Skin of body (tissue), 2 donors: Measurements from ENCODE around the gene CKAP2L. TPM values are rescaled to one million over a fixed set of nuclear protein-coding genes. Genes with fewer than 3 reads are reported as not detected.
"Not testable (repeated sequence)": the region's sequence is repeated elsewhere in the genome, so short reads cannot be mapped to it uniquely, and the experiment has no call there.

Source experiments
- DNase-seq: peaks from one replicate; lab custom pipeline; 2025; lab: John Stamatoyannopoulos, UW
- total RNA-seq: library from RNA; depleted of rRNA; stranded (reverse); fragments of >200 nt; gene quantifications from one replicate; pipeline ENCODE4 v1.2.3, GENCODE V29; 2014

The CKAP2L gene
- total RNA-seq, 1 donor from 2014 or later = 6.0 TPM

GRCh38 chr2:112712903-112713584 is 51.4 kb downstream of the CKAP2L start:
- no peak for DNase-seq

DNA sequence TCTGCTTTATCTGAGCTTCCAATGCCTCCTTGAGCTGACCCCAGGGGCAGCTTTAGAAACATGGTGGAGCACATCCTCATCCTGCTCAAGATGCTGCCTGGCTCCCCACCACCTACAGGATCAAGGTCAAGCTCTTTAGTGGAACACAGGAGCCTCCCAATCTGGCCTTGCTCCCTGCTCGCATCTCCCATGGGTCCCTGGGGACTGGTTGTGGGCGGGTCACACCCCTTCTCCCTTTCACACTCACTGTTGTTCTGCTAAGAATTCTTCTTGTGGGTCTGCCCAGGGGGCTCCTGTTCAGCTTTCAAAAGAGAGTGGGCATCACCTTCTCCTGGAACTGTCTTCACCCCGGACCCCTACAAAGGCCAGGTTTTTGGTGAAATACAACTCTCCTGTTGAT is 51.9 kb downstream of the CKAP2L start:
- no peak for DNase-seq

- DNase-seq = no peak
These were observed 53.3 kb downstream of the CKAP2L start for GRCh38 chr2:112710956-112711750.

DNA sequence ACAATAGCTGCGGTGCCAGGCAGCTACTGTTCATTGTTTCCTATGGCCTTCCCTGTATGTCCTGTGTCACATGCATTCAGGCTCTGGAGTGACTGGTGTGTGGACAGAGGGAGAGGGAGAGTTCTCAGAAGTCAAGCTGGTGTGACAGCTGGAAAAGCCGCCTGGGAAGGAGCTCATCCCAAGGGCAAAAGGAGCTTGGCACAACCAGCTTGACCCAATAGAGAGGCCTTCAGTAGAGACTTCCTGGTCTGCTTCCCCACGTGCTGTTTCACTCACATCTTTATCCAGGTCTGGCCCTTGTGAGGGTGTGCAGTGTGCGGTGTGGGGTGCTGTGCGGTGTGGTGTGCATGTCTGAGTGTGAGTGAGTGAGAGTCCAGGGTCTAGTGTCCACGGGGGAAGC is 54.7 kb downstream of the CKAP2L start:
- no peak for DNase-seq

GRCh38 chr2:112708968-112709367 is 55.4 kb downstream of the CKAP2L start:
- DNase-seq = no peak

GRCh38 chr2:112706947-112707346 is 57.5 kb downstream of the CKAP2L start:
- not testable (repeated sequence) for DNase-seq

DNA sequence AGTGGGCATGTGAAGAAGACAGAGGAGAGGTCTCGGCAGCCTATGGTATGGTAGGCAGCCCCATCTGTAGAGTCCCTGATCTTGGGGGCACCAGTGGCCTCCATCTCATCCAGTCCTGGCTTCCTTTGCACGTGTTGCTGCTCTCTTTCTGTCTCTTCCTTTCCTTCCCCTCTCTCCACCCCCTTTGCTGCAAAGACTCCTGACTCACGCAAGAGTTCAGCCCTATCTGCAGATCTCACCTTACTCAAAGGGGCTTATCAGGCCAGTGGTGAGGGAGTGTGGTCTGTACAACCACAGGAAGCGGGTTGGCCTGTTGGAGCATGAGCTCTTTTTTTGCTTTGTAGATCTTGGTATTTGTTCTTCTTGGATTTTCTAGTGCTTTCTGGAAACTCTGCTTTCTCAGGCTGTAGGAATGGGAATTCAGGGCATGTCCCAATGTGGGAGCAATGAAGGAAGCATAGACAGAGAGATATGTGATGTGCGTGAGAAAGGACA is 58.2 kb downstream of the CKAP2L start:
- DNase-seq = no peak

DNA sequence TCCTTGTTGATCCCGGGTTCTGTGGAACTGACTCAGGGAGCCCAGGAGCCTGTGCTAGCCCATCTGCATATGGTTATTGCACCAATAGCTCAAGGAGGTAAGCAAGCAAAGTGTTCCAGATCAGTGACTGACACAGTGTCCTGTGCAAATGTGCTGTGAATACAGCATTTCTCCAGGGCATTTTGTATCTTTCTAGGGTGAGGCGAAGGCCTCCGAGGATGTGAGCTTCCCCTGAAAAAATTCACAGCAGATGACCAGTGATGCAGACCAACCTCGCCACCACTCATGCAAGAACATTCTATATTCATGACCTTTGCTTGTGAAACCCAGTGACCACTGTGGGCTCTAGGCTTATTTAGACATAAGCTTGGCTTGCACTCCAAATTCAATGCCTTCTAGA is 58.8 kb downstream of the CKAP2L start:
- no peak for DNase-seq

GRCh38 chr2:112703684-112704083 is 60.7 kb downstream of the CKAP2L start:
- DNase-seq = no peak

DNA sequence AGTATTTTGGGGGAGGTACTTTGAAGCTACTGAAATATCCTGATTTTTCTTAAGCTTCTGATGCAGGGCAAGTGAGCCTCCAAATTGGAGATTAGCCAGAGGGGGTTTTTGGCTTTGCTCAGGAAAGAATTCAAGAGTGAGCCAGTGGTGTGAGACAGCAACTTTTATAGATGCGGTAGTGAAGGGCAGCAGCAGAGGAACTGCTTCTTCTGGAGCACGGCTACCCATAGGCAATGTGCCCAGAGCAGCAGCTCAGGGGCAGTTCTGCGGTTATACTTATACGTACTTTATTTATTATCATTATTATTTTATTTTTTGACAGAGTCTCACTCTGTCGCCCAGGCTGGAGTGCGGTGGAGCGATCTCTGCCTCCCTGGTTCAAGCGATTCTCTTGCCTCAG is 63.4 kb downstream of the CKAP2L start:
- DNase-seq = no peak

DNA sequence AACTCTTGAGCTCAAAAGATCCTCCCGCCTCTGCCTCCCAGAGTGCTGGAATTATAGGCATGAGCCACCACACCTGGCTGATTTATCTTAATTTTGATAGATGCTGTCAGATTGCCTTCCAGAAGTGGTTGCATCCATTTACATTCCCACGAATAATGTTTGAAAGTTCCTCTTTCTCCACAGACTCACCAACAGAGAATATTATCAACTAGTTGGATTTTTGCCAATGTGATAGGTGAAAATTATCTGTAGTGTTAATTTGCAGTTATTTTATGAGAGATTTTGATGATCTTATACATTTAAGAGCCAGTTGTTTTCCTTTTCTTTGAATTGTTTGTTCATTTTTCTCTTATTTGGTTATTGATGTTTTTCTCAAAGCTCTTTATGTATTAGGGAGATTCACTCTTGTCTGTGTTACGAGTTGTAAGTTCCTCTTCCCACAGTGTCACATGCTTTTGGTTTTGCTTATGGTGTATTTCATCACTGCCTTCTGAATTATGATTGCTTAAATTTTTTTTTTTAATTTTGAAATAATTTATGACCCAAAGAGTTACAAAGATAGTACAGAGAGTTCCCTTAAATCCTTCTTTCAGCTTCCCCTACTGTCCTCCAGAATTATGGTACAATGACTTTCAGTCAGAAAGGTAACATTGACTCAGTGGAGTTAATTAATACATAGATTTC is 64.3 kb downstream of the CKAP2L start:
- no peak for DNase-seq

DNA sequence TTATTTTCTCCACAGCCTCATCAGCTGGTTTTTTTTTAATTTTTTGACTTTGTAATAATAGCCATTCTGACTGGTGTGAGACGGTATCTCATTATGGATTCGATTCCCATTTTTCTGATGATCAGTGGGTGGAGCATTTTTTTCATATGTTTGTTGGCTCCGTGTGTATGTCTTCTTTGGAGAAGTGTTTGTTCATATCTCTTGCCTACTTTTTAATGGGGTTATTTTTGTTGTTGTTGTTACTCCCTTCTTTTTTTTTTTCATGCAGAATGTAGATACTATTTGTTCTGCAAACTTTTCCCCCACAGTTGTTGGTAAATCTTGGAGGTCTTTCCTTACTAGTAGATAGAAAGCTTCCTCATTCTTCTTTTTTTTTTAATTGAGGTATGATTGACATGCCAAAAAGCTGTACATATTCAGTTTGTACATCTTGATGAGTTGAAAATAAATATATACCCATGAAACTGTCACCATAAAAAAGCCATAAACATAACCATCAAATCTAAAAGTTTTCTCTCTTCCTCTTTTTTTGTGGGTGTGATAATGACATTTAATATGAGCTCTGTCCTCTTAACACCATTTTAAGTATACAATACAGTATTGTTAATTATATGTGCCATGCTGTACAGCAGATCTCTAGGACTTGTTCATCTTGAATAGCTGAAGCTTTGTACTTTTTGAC is 65.4 kb downstream of the CKAP2L start:
- DNase-seq = no peak

DNA sequence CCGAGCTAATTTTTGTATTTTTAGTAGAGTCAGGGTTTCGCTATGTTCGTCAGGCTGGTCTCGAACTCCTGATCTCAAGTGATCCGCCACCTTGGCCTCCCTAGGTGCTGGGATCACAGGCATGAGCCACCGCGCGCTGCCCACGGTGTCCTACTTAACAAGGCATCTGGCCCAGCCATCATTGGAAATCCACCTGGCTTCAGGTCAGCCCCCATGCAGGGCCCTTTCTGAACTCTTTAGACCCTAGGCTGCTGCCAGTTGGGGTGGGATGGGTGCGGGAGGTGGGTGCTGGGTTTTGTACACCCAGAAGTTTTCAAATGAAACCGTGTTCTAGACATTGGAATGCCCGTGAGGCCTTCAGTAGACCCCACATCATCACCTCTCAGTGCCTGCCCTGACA is 70.2 kb downstream of the CKAP2L start:
- no peak for DNase-seq

DNA sequence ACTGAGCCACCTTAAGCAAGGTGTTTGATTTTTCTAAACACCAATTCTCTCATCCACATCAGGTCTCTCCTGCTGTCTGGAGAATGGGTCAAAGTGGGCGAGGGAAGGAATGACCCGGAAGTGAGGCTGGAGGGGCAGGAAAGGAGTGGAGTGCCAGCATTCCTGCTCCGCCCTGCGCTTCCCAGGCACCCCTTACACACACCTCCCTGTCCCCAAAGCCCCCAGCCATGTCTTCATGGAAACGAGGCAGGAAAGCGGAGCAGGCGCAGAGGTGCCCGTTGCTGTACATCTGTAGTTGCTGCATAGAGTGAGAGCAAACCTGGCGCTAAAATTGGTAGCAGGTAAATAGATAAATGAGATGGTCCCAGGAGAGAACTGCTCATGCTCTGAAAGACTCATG is 70.8 kb downstream of the CKAP2L start:
- no peak for DNase-seq

GRCh38 chr2:112692918-112693317 is 71.5 kb downstream of the CKAP2L start:
- no peak for DNase-seq

- peak; percentile 7 for DNase-seq
These were observed 71.9 kb downstream of the CKAP2L start for GRCh38 chr2:112692495-112692911.

DNA sequence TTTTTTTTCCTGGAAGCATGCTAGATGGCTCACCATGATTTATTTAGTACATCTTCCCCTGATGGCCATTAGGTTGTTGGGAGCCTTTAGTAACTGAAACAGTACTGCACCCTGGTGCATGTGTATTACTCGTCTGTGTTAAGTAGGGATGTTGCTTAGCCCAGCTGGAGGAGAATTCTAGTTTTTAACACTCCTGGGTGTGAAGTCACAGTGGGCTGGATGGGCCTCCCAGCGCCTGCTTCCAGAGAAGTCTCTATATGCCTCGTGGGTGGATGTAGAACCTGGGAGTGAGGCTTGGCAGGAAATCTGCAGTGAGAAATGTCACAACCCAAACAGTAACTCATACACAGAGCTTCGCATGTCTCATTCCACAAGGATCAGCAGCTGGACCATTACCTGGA is 72.5 kb downstream of the CKAP2L start:
- no peak for DNase-seq

DNA sequence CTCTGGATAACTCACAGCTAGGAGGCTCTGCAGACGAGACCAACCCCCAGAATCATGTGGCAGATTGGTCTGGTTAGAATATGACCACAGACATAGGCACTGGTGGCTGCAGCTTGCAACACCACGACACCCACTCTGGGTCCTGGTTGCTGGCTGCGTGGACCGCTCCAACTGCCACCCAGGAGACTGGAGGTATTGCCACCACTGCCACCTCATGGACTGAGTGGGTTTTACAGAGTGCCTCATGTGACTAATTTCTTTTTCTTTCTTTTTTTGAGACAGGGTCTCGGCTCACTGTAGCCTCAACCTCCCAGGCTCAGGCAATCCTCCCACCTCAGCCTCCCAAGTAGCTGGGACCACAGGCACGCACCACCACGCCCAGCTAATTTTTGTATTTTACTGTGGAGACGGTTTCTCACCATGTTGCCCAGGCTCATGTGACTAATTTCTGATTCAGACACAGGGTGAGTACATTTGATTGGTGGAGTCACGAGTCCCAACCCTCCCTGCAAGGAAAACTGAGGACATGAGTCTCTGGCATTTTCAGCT is 73.5 kb downstream of the CKAP2L start:
- DNase-seq = no peak

DNA sequence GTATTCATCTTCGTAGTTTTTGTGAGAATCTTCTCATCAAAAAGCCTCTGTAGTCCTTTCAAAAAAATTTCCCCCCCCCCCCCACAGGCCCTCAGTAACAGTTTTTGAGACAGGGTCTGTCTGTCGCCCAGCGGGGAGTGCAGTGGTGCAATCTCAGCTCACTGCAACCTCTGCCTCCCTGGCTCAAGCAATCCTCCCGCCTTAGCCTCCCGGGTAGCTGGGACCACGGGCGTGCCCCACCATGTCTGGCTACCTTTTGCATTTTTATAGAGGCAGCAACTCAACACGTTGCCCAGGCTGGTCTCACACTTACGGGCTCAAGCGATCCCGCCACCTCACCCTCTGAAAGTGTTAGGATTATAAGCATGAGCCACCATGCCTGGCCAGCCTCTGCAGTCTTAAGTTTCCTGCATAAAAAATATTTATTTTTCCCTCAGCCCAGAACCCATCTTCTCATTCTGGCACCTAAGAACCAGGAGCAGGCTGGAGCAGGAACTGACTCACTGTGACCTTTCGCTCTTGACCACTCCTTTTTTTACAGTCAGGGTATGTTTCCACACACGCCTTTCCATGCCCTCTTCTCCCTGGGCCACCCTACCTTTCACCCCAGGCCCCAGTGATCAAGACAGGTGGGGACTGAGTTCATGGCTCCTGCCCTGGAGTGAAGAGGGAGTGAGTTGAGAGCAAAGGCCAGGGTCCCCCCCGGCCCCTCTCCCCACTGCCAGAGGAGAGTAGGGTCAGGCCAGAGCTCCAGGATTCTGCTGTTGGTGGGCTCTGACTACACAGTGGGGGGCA is 76.1 kb downstream of the CKAP2L start:
- no peak for DNase-seq

DNA sequence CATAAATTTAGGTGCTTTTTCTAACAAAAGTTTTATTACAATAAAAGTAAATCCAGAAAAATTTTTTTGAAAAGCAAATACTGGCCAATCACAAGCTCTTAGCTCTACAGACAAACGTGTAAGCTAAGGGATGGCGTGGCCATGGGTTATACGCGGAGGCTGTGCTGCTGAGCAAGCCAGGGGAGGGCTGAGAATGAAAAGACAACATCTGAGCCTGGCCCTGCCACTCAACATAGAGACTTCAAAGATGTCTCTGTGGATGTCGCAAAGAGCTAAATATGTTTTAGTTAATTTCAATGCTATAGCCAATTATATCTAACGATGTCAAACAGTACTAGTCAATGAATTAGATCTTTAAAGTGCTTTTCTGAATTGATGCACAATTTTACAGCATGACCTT is 76.9 kb downstream of the CKAP2L start:
- no peak for DNase-seq
